ACHN (cell line): ENCODE data around the gene PPP4C.

Source experiments
- DNase-seq: peaks from one replicate; pipeline ENCODE4 v3.0.0-alpha.2; 2015
- in situ Hi-C: cut with HindIII; loops from 2 replicates; pipeline ENCODE4 v1.10.0; 2017; ENCODE audit warnings: low sequenced_read_pairs, low pct_ligation_motif_present, low pct_unique_long_range_greater_than_20kb

The PPP4C gene

DNA sequence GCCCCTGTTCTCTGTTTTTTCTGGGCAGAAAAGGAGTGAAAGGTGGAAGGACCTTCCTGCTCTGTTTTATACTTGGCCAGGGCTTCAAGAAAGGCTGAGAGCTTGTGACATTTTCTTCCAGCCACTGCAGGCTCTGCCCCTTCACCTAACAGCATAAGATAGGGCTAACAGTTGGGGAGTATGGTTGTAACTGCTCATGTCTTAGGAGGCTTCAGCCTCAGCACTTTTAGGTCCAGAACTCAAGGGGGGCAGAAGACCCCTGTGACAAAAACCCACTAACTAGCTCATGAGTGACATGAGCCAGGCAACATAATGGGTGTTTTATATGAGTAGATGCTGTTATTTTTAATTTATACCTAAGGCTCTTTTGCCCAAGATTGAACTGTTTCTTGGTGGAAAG, 5.3 kb upstream of the PPP4C start:
- in situ Hi-C loops: no loop called here
- no peak for DNase-seq

DNA sequence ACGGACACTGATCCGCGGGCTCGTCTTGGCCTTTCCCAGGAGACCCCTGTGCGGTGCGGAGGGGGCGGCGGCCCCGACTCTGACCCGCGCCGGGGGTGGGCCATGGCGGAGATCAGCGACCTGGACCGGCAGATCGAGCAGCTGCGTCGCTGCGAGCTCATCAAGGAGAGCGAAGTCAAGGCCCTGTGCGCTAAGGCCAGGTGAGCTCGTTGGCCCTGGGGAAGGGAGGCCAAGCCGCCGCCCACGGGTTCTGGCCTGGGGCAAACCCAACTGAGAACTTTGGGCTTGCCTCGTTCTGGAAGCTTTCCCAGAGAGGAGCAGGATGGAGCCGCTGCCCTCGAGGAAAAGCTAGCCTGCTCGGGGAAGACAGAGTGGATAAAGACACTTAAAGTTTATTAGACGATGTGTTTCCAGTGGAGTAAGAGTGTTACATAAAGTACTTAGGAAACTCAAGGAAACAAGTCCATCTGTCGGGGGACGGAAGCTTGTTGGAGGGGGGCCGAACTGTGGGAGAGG, 540 bp downstream of the PPP4C start:
- in situ Hi-C loops: no loop called here
- peak; percentile 37 for DNase-seq

DNA sequence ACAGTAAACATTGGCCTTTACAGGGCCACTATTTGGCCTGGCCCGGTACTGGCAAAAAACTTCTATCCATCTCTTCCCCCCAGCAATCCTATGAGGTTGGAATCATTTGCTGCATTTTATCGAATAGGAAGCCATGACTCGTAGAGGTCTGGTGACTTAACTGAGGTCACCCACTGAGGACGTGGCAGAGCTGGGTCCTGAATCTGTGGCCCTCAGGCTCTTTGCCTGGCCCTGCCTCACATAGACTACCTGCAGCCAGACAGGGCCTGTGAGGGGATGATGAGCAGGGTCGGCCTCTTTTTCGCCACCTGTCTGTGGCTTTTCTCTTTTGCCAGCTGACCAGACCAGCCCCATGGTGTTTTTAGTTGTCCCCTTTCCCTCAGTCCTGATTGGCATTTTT, 1.9 kb downstream of the PPP4C start:
- no peak for DNase-seq
- in situ Hi-C loops: no loop called here

GRCh38 chr16:30078744-30079143, 3.0 kb downstream of the PPP4C start:
- DNase-seq: no peak
- in situ Hi-C loops: no loop called here

DNA sequence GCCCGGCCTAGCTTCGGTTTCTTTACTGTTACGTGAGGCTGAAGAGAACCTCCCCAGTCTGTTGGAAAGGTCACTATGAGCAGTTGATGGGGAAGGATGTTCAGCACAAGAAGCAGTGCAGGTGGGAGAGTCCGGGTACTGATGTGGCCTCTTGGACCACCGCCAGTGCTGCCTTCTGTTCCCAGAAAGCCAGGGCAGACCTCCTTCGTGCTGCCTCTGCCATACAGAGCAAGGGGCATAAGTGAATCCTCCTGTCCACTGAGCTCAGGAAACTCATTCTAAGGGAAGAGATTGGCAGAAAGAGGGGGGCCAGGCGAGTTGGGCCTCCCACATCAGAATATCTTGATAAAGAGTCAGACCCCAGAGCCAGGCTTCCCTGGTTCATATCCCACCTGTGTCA, 3.7 kb downstream of the PPP4C start:
- DNase-seq: no peak
- in situ Hi-C loops: no loop called here

DNA sequence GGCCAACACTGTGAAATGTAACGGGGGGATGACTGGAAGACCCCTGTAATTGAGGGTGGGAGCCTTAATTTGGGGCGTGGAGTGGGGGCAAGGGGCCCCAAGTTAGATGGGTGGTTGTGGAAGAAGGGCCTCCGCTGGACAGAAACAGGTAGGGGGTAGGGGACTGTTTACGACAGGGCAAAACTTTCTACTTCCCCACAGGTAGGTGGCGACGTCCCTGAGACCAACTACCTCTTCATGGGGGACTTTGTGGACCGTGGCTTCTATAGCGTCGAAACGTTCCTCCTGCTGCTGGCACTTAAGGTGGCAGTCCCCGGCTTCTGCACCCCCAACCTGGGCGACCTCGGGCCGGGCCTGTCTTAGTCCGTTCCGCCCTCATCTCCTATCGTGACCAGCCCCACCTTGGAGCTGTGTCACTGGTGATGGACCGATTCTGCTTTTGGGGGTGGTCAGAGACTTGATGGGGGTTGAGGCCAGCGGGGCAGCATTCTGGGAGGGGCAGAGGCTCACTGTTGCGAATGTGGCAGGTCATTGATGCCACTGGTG, 6.8 kb downstream of the PPP4C start:
- no peak for DNase-seq
- in situ Hi-C loops: no loop called here

- in situ Hi-C loops: no loop called here
- DNase-seq: no peak
Observed at GRCh38 chr16:30083216-30084055, 7.6 kb downstream of the PPP4C start.

DNA sequence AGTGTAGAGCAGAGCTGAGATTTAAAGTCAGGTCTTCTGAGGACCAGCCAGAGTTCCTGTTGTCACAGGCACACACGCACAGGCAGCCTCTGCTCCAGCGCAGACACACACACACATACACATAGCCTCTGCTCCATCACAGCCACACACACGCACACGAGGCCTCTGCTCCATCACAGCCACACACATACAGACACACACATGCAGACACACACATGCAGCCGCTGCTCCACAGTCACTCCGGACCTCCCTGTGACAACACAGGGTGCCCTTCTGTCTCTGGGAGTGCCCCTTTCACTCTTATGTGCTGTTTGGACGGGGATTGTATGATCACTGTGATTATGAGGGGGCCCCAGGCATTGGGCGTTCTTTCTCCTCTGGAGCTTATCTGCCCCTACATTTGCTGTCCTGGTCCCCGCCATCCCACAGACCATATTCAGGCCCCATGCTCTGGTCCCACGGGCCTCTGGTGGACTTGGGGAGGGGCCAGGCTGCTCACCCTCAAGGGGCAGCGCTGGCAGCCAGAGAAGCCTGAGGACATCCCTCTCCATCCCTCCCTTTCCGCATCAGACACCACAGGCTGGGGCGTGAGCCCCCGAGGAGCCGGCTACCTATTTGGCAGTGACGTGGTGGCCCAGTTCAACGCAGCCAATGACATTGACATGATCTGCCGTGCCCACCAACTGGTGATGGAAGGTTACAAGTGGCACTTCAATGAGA, 8.5 kb downstream of the PPP4C start:
- no peak for DNase-seq

GRCh38 chr16:30084816-30085159, 9.0 kb downstream of the PPP4C start:
- DNase-seq: no peak
- in situ Hi-C loops: no loop called here

More for the DNA sequence above, 8.5 kb downstream of the PPP4C start:
- in situ Hi-C loops: no loop called here

- DNase-seq: no peak
- in situ Hi-C loops: no loop called here
Observed at GRCh38 chr16:30085247-30085646, 9.5 kb downstream of the PPP4C start.

DNA sequence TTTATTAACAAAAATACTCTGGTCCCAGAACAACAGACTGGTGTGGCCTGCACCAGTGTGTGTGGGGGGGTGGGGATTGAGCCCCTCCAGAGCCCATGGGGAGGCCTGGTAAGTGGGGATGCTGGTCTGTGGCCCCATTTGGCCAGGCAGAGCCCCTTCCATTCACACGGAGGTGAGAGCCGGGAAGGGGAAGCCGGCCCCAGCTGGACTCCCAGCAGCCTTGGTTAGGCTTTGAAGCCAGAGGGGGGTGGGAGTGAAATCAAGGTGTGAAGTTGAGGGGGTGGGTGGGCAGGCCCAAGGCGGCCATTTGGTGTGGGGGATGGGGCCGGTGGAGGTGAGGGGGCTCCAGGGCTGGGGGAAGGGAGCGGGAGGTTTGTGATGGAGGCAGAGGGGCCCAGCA, 10.0 kb downstream of the PPP4C start:
- no peak for DNase-seq
- in situ Hi-C loops: no loop called here

DNA sequence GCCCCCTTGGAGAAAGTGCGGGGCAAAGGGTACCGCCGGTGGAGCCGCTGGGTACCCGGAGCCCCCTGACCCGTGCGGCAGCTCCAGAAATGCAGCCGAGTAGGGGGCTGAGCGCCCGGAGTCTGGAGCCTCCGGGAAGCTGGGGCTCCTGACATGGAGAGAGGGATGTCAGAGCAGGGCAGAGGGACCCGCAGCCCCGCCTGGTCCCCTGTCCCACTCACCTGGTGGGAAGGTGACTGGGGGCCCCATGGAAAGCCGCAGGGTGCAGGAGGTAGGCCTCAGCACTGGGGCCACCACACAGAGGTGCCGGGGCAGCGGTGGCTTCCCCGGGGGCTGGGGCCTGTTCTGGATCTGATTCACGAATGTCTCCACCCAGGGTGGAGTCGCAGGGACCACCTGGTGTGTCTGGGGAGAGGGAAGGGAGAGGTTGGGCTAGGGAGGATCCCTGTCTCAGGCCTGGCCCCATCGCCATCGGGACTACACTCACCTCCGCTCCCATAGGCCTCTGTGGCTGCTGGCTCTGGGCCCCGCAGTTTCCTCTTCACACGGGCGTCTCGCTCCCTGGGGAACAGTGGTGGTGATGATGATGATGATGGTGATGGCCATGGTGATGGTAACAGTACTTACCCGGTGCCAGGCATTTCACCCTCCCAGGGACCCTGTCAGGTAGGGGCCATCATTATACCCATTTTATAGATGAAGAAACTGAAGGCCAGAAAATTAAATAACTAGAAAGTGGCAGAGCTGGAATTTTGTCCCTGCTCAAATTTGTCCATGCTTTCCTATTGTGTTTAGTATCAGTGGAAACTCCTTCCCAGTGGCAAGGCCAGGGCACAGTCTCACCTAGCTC, 10.7 kb downstream of the PPP4C start:
- DNase-seq: no peak
- in situ Hi-C loops: no loop called here

- in situ Hi-C loops: no loop called here
- no peak for DNase-seq
Observed at GRCh38 chr16:30087181-30087898, 11.5 kb downstream of the PPP4C start.

- DNase-seq: no peak
- in situ Hi-C loops: no loop called here
Observed at GRCh38 chr16:30088237-30088831, 12.5 kb downstream of the PPP4C start.

DNA sequence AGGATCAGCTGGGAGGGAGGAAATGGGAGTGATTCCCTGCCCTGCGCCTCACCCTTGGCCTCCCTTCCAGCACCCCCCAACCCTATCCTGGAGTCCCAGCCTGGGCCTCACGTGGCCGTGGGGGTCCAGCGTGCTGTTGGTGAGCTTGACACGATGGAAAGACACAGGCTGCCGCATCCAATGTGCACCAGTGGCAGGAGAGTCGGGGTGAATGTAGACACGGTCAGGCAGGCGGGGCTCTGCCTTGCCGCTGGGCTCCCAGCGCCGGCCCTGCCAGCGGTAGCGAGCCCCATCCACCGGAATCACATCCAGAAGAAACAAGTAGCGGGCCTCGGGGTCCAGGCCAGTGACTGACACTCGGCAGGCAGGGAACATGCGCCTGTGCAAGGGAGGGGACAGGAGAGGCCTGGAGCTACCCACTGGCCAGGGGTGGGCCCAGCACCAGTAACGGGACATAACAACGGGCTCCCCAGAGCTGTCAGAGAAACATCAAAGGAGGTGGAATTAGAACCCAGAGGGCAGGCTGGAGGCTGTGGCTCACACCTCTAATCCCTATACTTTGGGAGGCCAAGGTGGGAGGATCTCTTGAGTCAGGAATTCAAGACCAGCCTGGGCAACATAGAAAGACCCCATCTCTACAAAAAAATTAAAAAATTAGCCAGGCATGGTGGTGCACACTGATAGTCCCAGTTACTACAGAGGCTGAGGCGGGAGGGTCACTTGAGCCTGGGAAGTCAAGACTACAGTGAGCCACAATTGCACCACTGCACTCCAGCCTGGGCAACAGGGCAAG, 13.2 kb downstream of the PPP4C start:
- in situ Hi-C loops: no loop called here
- DNase-seq: no peak

DNA sequence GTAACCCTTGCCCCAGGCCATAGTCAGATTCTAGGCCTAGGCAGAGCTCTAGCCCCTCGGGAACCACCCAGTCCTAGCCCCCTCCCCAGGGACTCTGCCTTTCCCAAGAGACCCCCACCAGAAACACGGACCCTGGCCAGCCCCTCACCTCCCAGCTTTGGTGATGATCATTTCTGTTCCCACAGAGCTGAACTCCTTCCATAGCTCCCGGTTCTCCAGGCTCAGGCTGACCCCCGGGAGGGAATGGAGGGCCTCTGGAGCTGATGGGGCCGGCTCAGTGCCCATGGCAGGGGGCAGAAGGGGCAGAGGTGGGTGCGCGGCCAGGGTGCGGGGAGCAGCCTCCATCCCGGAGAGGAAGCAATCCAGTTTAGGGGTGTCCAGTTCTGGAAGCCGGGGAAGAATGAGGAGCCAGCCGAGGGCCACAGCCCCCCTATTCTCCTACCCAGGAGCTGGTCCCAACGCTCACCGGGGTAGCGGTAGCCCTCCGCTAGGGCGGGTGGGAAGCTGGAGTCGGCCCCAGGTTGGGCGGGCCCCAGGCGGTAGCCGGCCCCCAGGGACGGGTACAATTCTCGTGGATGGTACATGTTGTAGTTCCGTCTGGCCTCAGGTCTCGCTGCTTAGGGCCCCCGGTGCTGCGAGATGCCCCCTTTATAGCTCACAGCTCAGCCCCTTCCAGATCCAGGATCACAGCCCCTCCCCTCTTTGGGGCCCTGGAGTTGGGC, 15.0 kb downstream of the PPP4C start:
- in situ Hi-C loops: no loop called here
- DNase-seq: no peak
